ENCODE results near the gene BLOC1S1. TPM values are rescaled to one million over a fixed set of nuclear protein-coding genes. Genes with fewer than 3 reads are reported as not detected.

The BLOC1S1 gene
- total and polyA plus RNA-seq, 9 of the 15 experiments (the other 6 are each of a cell fraction or from before 2014, with no cell fraction given): 75.2 to 161 (median 98.8) TPM

- peak; percentile 34; the same call in 1 of the 2 replicates for TF ChIP-seq TRIM28 (IDR thresholded peaks at IDR 0.05)
- peak; percentile 86 for TF ChIP-seq MEIS2 (IDR thresholded peaks at IDR 0.05; ENCODE audit: partially characterized antibody)
- peak; percentile 74 for TF ChIP-seq ZBTB12 (CRISPR knock-in tag; IDR thresholded peaks at IDR 0.05)
- TF ChIP-seq REST (IDR thresholded peaks at IDR 0.05; ENCODE audit: borderline replicate concordance): peak; percentile 60
- no peak for TF ChIP-seq REST (CRISPR knock-in tag; IDR thresholded peaks at IDR 0.05; ENCODE audit: low read depth)
- TF ChIP-seq ZBTB1 (CRISPR knock-in tag; IDR thresholded peaks at IDR 0.05; ENCODE audit: borderline replicate concordance, low read depth): no peak; the same call in 1 of the 2 replicates
- no peak for TF ChIP-seq BCOR (IDR thresholded peaks at IDR 0.05)
- TF ChIP-seq RBM39 (optimal IDR thresholded peaks at IDR 0.05; ENCODE audit: low read depth, low read length): peak; percentile 75
- no peak for TF ChIP-seq ZNF668 (CRISPR knock-in tag; IDR thresholded peaks at IDR 0.05)
- TF ChIP-seq CXXC5 (CRISPR knock-in tag; IDR thresholded peaks at IDR 0.05): peak; percentile 97
- no peak for TF ChIP-seq SRSF7 (optimal IDR thresholded peaks at IDR 0.05; ENCODE audit: low read depth, low read length)
- TF ChIP-seq CREB3L1 (IDR thresholded peaks at IDR 0.05; ENCODE audit: borderline replicate concordance, low read depth): peak; percentile 92
- peak; percentile 67; the same call in 1 of the 2 replicates for TF ChIP-seq ZBTB9 (CRISPR knock-in tag; IDR thresholded peaks at IDR 0.05)
- no peak for TF ChIP-seq TCF3 (CRISPR knock-in tag; IDR thresholded peaks at IDR 0.05)
- no peak for TF ChIP-seq TFAM (CRISPR knock-in tag; conservative IDR thresholded peaks at IDR 0.05)
- TF ChIP-seq RCOR1 (IDR thresholded peaks at IDR 0.05; ENCODE audit: borderline replicate concordance in 1 of 2, low read depth in 2 of 2, low read length in 2 of 2): peak in 1 of 2 experiments; percentile 67; a peak in 2 of 4 replicates
These were observed 13.3 kb downstream of the BLOC1S1 start, which contains the start of gene CD63 (continued) for GRCh38 chr12:55728939-55729818.
